ENCODE measurements around the gene CTIF. TPM values are rescaled to one million over a fixed set of nuclear protein-coding genes. Genes with fewer than 3 reads are reported as not detected.

Gene CTIF
- total RNA-seq, 1 experiment from 2014 or later = 19.7 TPM

DNA sequence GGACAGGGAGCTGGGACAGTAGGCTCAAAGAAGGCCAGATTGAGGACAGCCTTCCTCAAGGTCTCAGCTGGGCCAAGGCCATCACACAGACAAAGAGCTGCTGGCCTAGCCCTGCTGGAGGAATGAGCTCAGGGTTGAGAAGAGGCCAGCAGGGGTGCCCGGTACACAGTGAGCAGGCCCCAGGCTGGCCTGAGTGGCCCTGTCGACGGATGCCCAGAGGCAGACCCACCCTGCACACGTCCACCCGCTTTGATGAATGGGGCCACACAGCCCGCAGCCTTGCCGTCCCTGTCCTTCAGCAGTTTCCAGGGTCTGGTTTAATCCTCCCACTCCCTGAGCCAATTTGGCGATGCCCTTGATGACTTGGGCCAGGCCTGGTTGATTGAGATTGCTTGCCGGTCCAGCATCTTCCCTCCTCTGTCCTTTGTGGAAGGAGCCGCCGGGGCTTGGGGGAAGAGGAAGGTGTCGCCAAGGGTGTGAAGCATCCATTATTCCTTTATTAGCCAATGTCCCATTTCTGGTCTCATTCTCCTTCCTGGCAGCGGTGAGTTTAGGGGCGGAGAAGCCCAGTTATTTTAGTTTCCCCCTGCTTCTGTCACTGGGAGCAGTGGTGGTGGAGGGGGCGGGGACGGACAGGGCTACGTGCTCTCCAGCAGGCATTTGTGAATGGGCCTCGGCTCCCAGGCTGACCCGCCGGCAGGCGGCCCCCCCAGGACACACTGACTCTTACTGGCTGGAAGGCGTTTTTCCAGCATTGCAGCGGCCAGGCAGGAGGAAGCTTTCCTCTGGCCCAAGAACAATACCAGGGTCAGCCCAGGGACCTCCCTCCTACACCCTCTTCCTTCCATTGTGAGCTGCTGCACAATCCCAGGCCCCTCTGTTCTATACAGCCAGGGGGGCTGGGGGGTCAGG is 141.8 kb downstream of the CTIF start:
- no peak for DNase-seq (ENCODE audit: low read depth)

DNA sequence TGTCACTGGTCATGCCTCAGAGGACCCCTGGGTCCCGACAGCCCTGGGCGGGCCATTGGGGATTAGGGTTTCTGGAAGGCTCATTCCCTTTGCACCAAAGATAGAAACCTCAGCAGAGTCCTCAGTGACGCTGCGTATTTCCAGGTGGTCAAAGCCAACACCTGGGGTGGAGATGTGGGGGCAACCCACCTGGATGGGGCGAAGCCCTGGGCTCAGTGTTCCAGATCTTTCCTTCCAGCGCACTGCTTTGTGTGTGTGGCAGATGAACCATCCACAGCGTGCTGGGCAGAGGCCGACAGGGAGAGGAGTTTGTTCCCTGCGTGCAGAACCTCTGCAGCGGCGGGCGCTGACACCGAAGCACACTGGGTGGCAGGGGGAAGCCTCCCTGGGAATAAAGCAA is 143.9 kb downstream of the CTIF start:
- DNase-seq (ENCODE audit: low read depth) = no peak

DNA sequence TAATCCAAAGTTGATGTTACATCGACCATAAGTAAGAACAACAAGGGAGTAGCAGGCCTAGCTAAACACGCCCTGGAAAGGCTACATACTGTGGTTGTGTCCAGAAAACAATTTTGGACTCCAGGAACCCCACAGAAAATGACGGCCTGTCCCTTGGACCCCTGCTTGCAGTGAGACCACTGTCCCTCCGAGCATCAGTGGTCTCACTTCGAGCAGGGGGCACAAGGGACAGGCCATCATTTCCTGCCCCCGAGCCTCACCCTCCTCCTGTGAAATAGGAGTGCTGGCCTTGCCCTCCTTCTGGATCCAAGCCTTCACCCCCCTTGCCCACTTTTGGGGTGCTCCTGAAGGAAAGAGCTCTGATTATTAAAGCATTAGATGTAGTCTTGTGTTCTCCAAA is 144.4 kb downstream of the CTIF start:
- no peak for DNase-seq (ENCODE audit: low read depth)

DNA sequence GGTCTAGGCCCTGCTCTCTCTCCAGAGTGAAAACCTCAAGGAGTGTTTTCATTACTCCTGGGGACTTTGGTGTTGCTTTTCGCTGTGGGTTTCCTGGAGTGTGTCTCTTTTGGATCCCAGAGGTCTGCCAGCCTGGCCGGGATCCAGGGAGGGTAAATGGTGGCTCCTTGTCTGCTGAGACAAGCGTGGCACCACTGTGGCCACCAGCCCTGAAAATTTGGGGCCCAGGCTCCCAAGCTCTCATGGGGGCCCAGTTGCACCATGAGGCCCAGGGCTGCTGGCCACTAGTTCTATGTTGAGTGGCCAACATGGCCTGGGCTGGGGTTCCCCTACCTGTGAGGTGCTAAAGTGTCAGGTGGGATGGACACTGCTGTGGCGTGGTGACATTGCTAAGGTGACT is 144.8 kb downstream of the CTIF start:
- no peak for DNase-seq (ENCODE audit: low read depth)

DNA sequence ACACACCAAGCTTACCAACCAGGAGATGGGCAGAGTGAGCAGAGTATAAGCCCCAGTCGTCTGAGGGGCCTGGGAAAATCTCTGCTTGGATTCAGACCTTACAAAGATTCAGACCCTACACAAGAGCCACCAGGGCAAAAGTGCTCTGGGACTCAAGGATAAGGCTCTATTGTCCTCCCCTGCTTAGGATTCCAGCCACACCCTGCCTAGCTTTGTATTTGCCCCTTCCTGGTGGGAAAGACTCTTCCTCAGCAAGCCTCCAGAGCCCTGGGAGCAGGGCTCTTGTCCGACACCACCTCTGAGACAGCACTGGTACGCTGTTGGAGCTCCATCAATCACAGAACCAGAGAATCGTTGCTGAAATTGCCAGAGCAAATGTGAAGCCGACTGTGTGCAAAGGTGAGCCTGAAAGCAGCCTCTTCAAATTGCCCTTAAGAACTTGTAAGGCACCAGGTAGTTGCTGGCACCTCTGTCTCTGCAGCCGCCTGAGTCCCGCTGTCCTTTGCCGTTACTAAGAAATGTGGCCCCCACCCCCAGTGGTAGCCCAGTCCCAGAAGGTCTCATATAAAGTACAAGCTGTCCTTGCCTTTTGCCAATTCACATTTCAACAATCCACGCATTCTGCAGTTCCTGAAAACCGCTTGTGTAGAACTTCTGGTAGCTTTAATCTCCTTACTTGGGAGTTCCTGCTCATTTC is 148.7 kb downstream of the CTIF start:
- DNase-seq (ENCODE audit: low read depth) = no peak

DNA sequence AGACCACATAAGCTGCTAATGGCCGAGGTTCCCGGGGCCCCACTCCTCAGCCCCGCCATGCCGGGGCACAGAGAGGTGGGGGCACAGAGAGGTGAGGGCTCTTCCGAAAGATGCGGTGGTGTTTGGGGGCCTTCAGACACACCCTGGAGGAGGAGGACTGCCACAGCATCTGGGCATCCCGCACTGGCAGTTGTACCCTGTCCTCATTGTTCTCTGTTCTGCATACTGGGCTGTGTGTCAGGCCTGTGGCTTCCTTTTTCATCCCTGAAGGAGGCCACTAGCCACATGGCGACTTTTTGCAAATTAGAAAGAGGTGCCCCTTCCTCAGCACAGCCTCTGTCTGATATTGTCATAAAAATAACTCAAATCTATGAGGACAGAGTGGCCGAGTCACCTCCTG is 150.1 kb downstream of the CTIF start:
- no peak for DNase-seq (ENCODE audit: low read depth)

DNA sequence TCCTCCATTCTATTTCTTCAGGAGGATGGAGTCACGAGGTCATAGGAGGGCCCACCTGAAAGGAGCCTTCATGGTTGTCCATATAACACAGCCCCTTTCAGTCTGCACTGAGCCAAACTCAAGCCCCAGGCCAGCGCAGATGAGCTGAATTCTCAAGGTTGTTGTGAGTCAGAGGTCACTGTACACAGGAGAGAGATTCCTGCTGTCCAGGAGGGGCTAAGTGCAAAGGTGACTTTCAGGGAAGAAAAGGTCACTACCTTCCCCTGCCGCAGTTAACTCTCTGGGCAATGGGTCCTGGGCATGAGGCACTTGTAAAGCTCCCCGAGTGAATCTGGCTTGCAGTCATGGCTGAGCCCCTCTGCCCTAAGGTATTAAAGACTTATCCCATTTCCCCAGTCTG is 150.7 kb downstream of the CTIF start:
- no peak for DNase-seq (ENCODE audit: low read depth)

DNA sequence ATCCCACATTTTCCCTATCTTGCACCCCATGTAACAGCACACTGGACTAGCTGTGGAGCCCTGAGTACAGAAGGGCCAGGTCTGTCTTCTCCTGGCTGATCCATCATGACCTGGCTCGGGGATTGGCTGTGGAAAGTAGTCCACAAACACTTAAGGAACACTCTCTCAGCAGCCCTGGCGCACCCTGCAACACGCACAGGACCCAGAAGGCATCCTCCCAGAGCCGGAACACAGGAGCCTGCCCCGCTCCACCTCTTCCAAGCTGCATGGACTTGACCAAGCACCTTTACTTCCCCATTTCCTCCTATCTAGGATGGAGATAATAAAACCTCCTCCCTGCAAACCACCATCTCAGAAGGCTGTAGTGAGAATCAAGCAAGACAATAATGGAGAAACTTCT is 151.7 kb downstream of the CTIF start:
- DNase-seq (ENCODE audit: low read depth) = no peak

DNA sequence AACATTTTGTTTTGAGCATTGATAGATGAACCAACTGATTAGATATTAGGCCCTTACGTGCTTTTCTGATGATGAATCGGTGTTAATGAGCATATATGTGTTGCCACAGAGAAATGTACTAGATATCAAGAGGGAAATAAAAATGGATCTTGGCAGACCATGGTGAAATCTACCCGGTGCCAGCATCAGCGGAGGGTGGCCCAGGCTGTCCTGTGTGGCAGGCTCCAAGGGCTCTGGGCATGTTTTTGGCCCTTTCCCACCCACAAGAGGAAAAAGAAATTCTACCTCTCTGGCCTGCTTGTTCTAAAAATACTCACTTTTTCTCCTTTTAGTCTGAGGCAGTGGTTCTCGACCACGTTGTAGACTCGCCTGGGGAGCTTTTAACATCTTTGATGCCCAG is 154.2 kb downstream of the CTIF start:
- no peak for DNase-seq (ENCODE audit: low read depth)

DNA sequence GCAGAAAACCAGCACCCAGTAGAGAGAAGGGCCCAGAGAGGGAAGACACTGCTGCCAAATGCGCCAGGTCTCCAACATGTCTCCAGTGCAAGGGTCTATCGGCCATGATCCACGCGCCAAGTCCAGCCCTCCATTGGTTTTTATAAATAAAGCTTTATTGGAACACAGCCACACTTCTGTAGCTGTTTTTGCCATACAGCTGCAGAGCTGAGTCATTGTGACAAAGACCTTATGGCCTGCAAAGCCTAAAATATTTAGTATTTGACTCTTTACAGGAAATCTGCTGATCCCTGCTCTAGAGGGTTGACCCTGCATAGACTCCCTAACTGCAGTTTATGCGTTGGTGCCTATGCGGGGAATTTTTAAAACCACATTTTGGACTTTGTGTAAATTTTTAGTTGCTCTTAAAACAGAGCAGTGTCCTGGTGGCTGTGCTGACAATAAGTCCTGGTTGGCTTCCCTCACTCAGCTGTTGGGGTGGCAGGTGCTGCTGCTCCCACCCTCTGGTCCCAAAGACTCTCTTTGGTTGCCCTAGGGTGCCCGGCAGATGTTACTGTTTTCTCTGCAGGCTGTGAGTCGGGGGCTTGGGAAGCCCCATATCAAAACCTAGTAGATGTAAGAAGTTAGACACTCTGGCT is 154.9 kb downstream of the CTIF start:
- DNase-seq (ENCODE audit: low read depth) = peak; percentile 17

DNA sequence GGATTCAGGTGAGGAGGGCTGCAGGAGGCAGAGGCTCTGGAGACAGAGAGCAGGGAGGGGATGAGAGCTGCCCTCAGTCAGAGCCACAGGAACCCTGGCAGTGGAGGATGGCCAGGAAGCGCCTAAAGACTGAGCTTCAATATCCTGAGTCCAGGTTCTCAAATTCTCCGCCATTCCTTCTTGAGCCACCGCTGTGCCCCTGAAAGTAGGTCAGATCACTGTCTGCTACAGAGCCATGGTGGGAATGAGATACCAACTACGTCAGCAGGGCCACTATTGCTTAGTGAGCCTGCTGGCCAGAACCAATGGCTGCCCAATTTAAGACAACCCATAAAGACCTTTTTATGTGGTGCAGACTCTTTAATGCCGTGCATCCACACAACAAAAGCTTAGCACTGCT is 155.5 kb downstream of the CTIF start:
- no peak for DNase-seq (ENCODE audit: low read depth)

DNA sequence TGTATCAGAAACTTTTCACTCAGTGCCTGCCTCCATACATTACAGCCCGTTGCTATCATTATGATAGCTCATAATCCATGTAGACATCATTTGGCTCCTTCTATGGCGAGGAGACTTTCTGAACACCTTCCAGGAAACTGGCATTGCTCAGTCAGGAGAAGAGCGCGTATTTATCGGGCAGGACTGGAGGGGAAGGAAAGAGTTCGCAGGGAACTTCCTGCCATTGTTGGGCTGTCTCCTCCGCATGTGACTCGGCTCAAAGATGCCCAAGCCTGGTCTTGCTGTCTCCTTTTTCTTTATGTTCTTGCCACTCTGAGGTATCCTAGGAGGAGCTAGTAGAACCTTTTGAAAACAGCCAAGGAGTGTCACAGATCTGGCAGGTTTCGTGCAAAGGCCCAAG is 156.8 kb downstream of the CTIF start:
- DNase-seq (ENCODE audit: low read depth) = no peak

DNA sequence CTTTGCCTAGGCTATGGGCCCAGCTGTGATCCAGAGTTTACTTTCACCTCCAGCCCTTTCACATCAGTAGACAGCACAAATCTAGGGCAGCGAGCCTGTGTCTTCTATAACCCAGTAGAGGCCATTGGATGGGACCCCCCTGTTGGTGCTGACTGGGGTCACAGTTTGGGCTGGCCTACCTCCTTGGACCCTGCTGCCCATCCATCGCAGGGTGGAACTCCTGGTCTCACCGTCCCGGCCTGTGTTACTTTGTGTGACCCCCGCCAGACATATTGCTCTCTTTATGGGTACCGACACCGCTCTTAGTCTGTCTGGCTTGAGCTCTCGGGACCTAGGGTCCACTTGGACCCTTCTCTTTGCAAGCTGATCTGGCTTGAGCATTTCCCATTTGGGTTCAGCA is 157.4 kb downstream of the CTIF start:
- DNase-seq (ENCODE audit: low read depth) = no peak

DNA sequence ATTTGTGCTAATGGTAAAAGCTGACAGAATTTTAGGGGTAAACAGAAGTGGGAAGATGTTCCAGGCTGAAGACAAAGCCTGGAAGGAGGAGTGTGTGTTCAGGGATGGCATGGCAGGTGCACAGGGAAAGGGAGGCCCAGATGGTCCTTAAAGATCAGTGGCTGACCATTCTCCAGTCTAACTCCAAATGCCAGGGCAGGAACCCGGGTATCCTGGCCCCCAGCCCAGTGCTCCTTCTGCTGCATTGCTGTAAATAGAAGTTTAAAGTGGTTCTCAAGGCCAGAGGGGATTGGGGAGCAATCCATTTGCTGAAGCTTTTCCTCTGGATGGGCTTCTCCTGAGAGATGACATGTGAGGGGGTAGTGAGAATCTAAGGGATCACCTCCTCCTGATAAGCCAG is 158.6 kb downstream of the CTIF start:
- no peak for DNase-seq (ENCODE audit: low read depth)

DNA sequence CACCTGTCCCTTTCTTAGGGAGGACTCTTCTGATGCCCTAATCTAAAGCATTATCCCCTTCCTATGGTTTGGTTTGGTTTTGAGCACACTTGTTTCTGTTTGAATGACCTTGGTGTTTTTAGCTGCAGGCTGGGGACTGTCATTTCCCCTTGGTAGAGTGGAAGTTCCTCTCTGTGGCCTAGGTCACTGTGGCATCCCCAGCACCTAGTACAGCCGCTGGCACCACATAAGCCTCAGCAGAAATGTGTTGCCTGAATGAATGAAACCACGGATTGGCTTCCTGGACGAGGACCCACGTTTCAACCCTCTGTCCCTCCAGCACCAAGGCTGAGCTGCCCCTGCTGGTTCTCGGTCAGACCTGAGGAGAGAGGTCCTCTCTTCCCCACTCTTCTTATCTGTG is 159.9 kb downstream of the CTIF start:
- DNase-seq (ENCODE audit: low read depth) = no peak

DNA sequence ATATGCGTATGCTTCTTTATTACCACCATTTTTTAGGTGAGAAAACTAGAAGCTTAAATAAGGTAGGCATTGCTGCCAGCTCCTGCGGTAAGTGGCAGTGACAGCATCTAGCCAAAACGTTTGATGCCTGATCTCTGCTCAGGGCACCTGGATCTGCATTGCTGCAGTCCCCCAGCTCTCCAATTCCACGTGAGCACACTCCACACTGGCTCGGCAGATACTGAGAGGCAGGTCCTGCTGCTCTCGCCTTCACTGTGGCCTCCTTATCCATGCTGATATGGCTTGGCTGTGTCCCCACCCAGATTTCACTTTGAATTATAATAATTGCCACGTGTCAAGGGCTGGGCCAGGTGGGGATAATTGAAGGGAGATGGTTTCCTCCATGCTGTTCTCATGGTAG is 160.9 kb downstream of the CTIF start:
- DNase-seq (ENCODE audit: low read depth) = no peak

DNA sequence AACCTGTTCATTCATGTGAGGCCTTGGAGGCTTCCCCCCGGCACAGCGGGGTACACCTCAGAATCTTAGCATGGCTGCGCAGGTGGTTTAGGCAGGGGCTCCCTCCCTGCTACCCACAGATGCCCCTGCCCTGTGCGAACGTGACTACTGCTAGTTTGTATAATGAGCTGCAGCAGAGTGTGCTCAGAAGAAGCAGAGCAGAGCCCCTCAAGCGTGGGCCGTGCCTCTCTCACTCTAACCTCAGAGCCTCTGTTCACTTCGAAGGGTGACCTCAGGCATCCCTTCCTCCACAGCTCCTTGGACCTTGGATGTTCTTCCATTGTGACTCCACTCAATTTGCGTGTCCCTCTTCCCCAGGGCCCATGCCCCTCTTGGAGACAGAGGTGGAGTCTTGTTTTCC is 161.6 kb downstream of the CTIF start:
- DNase-seq (ENCODE audit: low read depth) = no peak

DNA sequence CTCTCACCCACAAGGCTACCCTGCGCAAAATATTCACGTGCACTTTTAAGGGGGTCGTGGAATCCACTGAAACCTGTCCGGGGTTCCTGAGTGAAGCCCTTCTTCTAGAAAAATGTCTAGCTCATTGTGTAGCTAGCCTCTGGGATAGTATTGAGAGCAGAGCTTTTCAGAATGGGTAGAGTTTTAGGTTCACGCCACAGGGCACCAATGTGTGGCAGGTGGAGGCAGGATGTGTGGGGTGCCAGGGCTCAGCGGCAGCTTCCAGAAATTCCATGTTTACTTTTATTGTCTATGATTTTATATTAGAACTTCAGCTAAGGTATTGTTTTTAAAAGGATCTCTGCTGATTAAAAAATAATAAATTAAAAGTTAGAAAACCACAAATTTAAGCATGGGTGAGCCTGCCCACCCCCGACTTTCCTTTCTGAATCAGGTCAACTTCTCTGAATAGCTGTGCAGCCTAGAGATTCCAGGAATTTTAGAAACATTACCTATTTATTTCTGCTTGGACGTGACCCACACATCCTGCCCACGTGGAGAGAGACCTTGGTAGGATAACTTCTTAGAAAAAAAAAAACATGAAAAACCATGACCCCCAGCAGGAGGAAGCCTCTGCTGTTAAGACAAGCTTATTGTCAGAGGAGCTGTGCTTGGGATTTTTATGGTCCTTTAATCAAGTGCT is 163.7 kb downstream of the CTIF start:
- no peak for DNase-seq (ENCODE audit: low read depth)

DNA sequence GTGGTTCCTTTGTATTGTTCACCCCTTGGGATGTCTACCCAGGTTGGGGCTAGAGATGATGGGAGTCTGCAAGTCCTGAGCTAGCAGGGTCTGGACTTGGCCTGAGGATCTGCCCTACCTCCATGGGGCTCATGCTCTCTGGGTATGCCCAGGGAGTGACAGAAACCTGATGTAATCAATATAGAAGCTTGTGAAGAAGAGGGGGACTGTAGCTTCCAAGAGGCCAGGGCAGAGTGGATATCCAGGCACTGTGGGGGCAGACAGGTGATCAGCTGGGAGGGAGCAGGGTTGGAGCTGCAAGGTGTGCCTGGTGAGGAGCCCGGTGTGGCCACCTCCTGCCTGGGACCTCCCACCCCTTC is 164.2 kb downstream of the CTIF start:
- DNase-seq (ENCODE audit: low read depth) = no peak

DNA sequence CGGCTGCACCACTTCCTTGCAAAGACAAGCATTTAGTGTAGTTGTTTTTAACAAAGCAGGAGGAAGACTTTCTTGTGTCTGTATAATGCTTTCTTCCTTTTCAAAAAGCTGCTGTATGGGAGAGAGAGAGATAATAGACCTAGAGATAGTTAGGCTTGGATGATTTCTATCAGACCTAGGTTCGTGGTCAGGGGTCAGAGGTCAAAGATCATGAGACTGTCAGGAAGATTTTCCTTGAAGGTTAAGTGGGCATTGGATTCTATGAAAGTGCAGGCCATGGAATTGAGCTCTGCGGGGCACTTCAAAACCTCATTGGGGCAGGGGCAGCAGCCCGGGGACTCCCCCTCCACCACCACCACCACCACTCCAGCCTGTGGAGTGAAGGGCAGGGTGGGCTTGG is 164.6 kb downstream of the CTIF start:
- no peak for DNase-seq (ENCODE audit: low read depth)

DNA sequence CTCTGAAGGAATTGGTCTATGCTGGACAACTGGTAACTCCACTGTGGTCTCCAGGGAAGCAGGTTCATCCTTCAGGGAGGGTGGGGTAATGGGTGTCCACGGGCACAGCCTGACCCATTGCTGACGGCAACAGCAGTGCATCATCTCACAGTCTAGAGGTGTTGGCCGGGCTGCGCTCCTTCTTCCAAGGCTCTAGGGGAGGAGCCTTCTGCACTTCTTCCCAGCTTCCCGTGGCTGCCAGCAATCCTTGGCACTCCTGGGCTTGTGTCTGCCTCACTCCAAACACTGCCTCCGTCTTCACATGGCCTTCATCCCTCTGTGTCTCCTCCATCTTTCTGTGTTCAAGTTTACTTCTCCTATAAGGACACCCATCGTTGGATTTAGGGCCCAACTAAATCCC is 166.2 kb downstream of the CTIF start:
- DNase-seq (ENCODE audit: low read depth) = no peak

DNA sequence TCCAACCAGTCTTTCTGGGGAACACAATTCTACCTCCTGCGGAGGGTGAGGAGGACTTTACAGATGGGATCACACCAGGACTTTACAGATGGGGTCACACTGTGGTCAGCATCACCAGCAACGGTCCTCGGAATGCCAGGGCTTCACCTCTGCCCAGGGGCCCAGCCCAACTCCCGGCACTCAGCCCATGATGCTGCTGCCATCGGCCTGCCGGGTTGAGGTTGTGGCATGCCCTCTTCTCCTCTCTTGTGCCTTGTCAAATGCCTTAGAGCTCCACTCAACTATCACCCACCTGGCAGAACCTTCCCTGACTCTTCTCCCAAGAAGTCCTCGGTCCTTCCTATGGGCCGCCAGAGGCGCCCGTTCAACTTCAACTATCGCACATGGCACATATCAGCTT is 166.7 kb downstream of the CTIF start:
- DNase-seq (ENCODE audit: low read depth) = no peak

Measured in M059J (cell line).